Dendritic cell treated with granulocyte-macrophage colony-stimulating factor and Interleukin-4, amounts not matched to agents 40 ng/mL and 50 ng/mL, for 4 days (primary cell): ENCODE measurements around the gene HAPLN2.

Source experiments
- H3K27ac Mint-ChIP-seq: one replicate; pipeline ENCODE4 v1.8.0; 2022; ENCODE audit warnings: mild to moderate bottlenecking, mixed read lengths
- H3K27me3 Mint-ChIP-seq: one replicate; pipeline ENCODE4 v1.8.0; 2022; ENCODE audit warnings: mild to moderate bottlenecking, mixed read lengths
- H3K36me3 Mint-ChIP-seq: one replicate; pipeline ENCODE4 v1.8.0; 2022; ENCODE audit warnings: low read depth, mixed read lengths
- H3K4me1 Mint-ChIP-seq: one replicate; pipeline ENCODE4 v1.8.0; 2022; ENCODE audit warnings: low read depth, mixed read lengths
- H3K4me3 Mint-ChIP-seq: one replicate; pipeline ENCODE4 v1.8.0; 2022; ENCODE audit warnings: mild to moderate bottlenecking, moderate library complexity, mixed read lengths
- H3K9me3 Mint-ChIP-seq: one replicate; pipeline ENCODE4 v1.8.0; 2022; ENCODE audit warnings: mixed read lengths
- intact Hi-C: fragments of 100-400 bp; cut with micrococcal nuclease; formaldehyde crosslinking; loops from one replicate; pipeline ENCODE4 v1.15.0; 2022

The HAPLN2 gene

GRCh38 chr1:156640842-156641706 lies 21.9 kb downstream of the HAPLN2 start:
- intact Hi-C loops, result no loop called here
- H3K27me3 Mint-ChIP-seq, result peaks cover 91% of the 10 kb centered on the region
- no peak overlapping the region for H3K4me3 Mint-ChIP-seq
- no peak overlapping the region for H3K27ac Mint-ChIP-seq
- no peaks in the 10 kb centered on the region for H3K9me3 Mint-ChIP-seq
- H3K36me3 Mint-ChIP-seq, result no peaks in the 10 kb centered on the region
- H3K4me1 Mint-ChIP-seq, result peaks cover 14% of the 10 kb centered on the region

- peaks cover 91% of the 10 kb centered on the region for H3K27me3 Mint-ChIP-seq
- H3K4me1 Mint-ChIP-seq, result peaks cover 14% of the 10 kb centered on the region
- H3K27ac Mint-ChIP-seq, result no peak within 1 kb of the TSS
- peak within 1 kb of the TSS; percentile 30 for H3K4me3 Mint-ChIP-seq
- intact Hi-C loops, result no loop called here
- H3K9me3 Mint-ChIP-seq, result no peaks in the 10 kb centered on the region
- H3K36me3 Mint-ChIP-seq, result no peaks in the 10 kb centered on the region
These were observed 22.6 kb downstream of the HAPLN2 start, which contains the start of gene BCAN for GRCh38 chr1:156641761-156642264. Gene BCAN, plus strand, starts transcription at chr1:156642117. Its CDS starts 3,938 bp downstream, at chr1:156646055.

GRCh38 chr1:156642265-156643048 lies 23.2 kb downstream of the HAPLN2 start:
- peak overlapping the region; percentile 30 for H3K4me3 Mint-ChIP-seq
- H3K4me1 Mint-ChIP-seq, result peaks cover 14% of the 10 kb centered on the region
- no peak overlapping the region for H3K27ac Mint-ChIP-seq
- no peaks in the 10 kb centered on the region for H3K9me3 Mint-ChIP-seq
- H3K27me3 Mint-ChIP-seq, result peaks cover 94% of the 10 kb centered on the region
- intact Hi-C loops, result no loop called here
- H3K36me3 Mint-ChIP-seq, result no peaks in the 10 kb centered on the region

- H3K27me3 Mint-ChIP-seq, result peaks cover 97% of the 10 kb centered on the region
- H3K27ac Mint-ChIP-seq, result no peak overlapping the region
- H3K9me3 Mint-ChIP-seq, result no peaks in the 10 kb centered on the region
- intact Hi-C loops, result no loop called here
- H3K4me1 Mint-ChIP-seq, result peaks cover 14% of the 10 kb centered on the region
- no peaks in the 10 kb centered on the region for H3K36me3 Mint-ChIP-seq
- no peak overlapping the region for H3K4me3 Mint-ChIP-seq
These were observed 24.0 kb downstream of the HAPLN2 start for GRCh38 chr1:156643049-156643777.

- Mint-ChIP-seq H3K27me3 (peaks cover 97% of the 10 kb centered on the region), H3K4me1 (peaks cover 14% of the 10 kb centered on the region), H3K27ac (no peak overlapping the region), H3K4me3 (no peak overlapping the region), H3K9me3 (no peaks in the 10 kb centered on the region), H3K36me3 (no peaks in the 10 kb centered on the region)
- intact Hi-C loops, result no loop called here
These were observed 24.5 kb downstream of the HAPLN2 start for GRCh38 chr1:156643778-156644092.

- H3K4me3 Mint-ChIP-seq, result no peak overlapping the region
- H3K9me3 Mint-ChIP-seq, result no peaks in the 10 kb centered on the region
- peaks cover 14% of the 10 kb centered on the region for H3K4me1 Mint-ChIP-seq
- intact Hi-C loops, result no loop called here
- H3K36me3 Mint-ChIP-seq, result no peaks in the 10 kb centered on the region
- no peak overlapping the region for H3K27ac Mint-ChIP-seq
- peaks cover 96% of the 10 kb centered on the region for H3K27me3 Mint-ChIP-seq
These were observed 24.9 kb downstream of the HAPLN2 start for GRCh38 chr1:156644146-156644545.

- no peak overlapping the region for H3K4me3 Mint-ChIP-seq
- peaks cover 14% of the 10 kb centered on the region for H3K4me1 Mint-ChIP-seq
- H3K27me3 Mint-ChIP-seq, result peaks cover 96% of the 10 kb centered on the region
- no peak overlapping the region for H3K27ac Mint-ChIP-seq
- no peaks in the 10 kb centered on the region for H3K9me3 Mint-ChIP-seq
- H3K36me3 Mint-ChIP-seq, result no peaks in the 10 kb centered on the region
- intact Hi-C loops, result no loop called here
These were observed 25.4 kb downstream of the HAPLN2 start for GRCh38 chr1:156644640-156645039.

- H3K4me1 Mint-ChIP-seq, result peaks cover 14% of the 10 kb centered on the region
- H3K27ac Mint-ChIP-seq, result no peak overlapping the region
- H3K36me3 Mint-ChIP-seq, result no peaks in the 10 kb centered on the region
- H3K4me3 Mint-ChIP-seq, result no peak overlapping the region
- peaks cover 94% of the 10 kb centered on the region for H3K27me3 Mint-ChIP-seq
- H3K9me3 Mint-ChIP-seq, result no peaks in the 10 kb centered on the region
- intact Hi-C loops, result no loop called here
These were observed 25.8 kb downstream of the HAPLN2 start for GRCh38 chr1:156645056-156645455.

GRCh38 chr1:156645666-156646065 lies 26.5 kb downstream of the HAPLN2 start:
- intact Hi-C loops, result no loop called here
- H3K27ac Mint-ChIP-seq, result no peak overlapping the region

GRCh38 chr1:156646738-156647211 lies 27.6 kb downstream of the HAPLN2 start:
- H3K4me1 Mint-ChIP-seq, result peaks cover 9% of the 10 kb centered on the region
- intact Hi-C loops, result no loop called here
- H3K27me3 Mint-ChIP-seq, result peaks cover 90% of the 10 kb centered on the region
- no peak overlapping the region for H3K27ac Mint-ChIP-seq
- H3K36me3 Mint-ChIP-seq, result no peaks in the 10 kb centered on the region
- H3K9me3 Mint-ChIP-seq, result no peaks in the 10 kb centered on the region
- no peak overlapping the region for H3K4me3 Mint-ChIP-seq

More at GRCh38 chr1:156645666-156646065, 26.5 kb downstream of the HAPLN2 start:
- Mint-ChIP-seq H3K4me3 (no peak overlapping the region), H3K4me1 (peaks cover 14% of the 10 kb centered on the region), H3K9me3 (no peaks in the 10 kb centered on the region), H3K27me3 (peaks cover 94% of the 10 kb centered on the region), H3K36me3 (no peaks in the 10 kb centered on the region)

GRCh38 chr1:156647351-156647750 lies 28.1 kb downstream of the HAPLN2 start:
- intact Hi-C loops, result no loop called here

GRCh38 chr1:156648496-156648895 lies 29.3 kb downstream of the HAPLN2 start:
- no peaks in the 10 kb centered on the region for H3K9me3 Mint-ChIP-seq
- no peaks in the 10 kb centered on the region for H3K36me3 Mint-ChIP-seq
- H3K4me1 Mint-ChIP-seq, result peaks cover 10% of the 10 kb centered on the region
- intact Hi-C loops, result no loop called here
- H3K27me3 Mint-ChIP-seq, result peaks cover 89% of the 10 kb centered on the region
- H3K27ac Mint-ChIP-seq, result no peak overlapping the region
- H3K4me3 Mint-ChIP-seq, result no peak overlapping the region

More at GRCh38 chr1:156647351-156647750, 28.1 kb downstream of the HAPLN2 start:
- peaks cover 14% of the 10 kb centered on the region for H3K4me1 Mint-ChIP-seq
- H3K27ac Mint-ChIP-seq, result no peak overlapping the region
- H3K9me3 Mint-ChIP-seq, result no peaks in the 10 kb centered on the region
- H3K27me3 Mint-ChIP-seq, result peaks cover 90% of the 10 kb centered on the region
- no peak overlapping the region for H3K4me3 Mint-ChIP-seq
- no peaks in the 10 kb centered on the region for H3K36me3 Mint-ChIP-seq

- no peaks in the 10 kb centered on the region for H3K9me3 Mint-ChIP-seq
- no peaks in the 10 kb centered on the region for H3K36me3 Mint-ChIP-seq
- peaks cover 5% of the 10 kb centered on the region for H3K4me1 Mint-ChIP-seq
- intact Hi-C loops, result no loop called here
- no peak overlapping the region for H3K27ac Mint-ChIP-seq
- no peak overlapping the region for H3K4me3 Mint-ChIP-seq
- H3K27me3 Mint-ChIP-seq, result peaks cover 89% of the 10 kb centered on the region
These were observed 29.7 kb downstream of the HAPLN2 start for GRCh38 chr1:156648951-156649350.
